Omental fat pad (tissue), 4 donors: Measurements from ENCODE around the gene NSD1. TPM values are rescaled to one million over a fixed set of nuclear protein-coding genes. Genes with fewer than 3 reads are reported as not detected.

Source experiments
- ATAC-seq: fragments of 150-250 bp; one replicate; pipeline ENCODE4 v1.9.1; 2016; ENCODE audit warnings: mild to moderate bottlenecking, moderate library complexity; ENCODE audit not compliant: low FRiP score
- DNase-seq: peaks from one replicate; pipeline ENCODE4 v3.0.0-alpha.2; 2019; ENCODE audit warnings: low spot score
- CTCF ChIP-seq, 3 donors: fragments of 450-650 bp; IDR thresholded peaks; one replicate each; pipeline ENCODE4 v1.5.1; 2016 to 2017; ENCODE audit warnings: antibody characterized with exemption in 3 of 3, mild to moderate bottlenecking in 3 of 3, moderate library complexity in 2 of 3
- total RNA-seq, 4 donors: library from RNA; depleted of rRNA; stranded (reverse); fragments of >200 nt; gene quantifications; one replicate each; pipeline ENCODE4 v1.1.0, GENCODE V29; 2016

Gene NSD1
- total RNA-seq, 4 donors from 2014 or later = 32.3 to 52.6 (median 36.1) TPM

DNA sequence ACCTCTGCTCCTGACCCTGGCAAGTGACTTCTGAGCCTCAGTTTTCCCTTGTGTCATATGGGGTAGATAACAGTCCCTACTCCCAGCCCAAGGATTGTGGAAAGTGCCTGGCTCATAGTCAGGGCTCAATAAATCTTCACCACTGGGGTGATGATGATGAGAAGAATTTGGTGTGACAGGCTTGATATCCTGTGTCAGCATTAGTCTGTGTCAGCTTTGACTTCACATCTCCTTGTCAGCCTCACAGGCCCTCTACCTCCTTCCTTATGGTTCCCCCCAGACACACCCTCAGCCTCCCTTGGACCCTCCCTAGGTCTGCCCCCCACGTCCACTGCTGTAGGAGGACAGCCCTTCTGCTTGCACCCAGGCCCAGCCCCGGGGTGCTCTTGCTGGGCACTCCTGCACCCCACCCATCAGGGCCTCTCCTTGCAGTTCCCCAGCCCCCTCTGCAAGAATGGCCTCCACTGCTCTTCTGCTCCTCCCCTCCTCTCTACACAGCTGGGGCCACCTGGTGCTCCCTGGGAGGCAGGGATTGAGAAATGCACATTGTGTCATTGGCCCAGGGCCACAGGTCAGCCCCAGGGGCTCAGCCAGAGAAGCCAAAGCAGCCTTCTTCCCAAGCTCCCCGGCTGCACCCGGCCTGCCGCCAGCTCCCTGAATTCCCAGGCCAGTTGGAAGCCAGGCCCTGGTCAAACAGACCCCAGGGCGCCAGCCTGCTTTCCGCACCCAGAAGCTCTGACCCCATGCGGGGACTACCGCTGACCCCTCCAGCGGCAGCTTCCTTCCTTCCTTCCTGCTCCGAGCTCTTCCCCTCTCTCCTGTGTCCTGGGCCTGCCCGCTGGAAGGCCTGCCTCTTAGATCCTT, 39.1 kb upstream of the NSD1 start:
- TF ChIP-seq CTCF (IDR thresholded peaks at IDR 0.05) = no peak
- no peak for DNase-seq
- no peak for ATAC-seq

DNA sequence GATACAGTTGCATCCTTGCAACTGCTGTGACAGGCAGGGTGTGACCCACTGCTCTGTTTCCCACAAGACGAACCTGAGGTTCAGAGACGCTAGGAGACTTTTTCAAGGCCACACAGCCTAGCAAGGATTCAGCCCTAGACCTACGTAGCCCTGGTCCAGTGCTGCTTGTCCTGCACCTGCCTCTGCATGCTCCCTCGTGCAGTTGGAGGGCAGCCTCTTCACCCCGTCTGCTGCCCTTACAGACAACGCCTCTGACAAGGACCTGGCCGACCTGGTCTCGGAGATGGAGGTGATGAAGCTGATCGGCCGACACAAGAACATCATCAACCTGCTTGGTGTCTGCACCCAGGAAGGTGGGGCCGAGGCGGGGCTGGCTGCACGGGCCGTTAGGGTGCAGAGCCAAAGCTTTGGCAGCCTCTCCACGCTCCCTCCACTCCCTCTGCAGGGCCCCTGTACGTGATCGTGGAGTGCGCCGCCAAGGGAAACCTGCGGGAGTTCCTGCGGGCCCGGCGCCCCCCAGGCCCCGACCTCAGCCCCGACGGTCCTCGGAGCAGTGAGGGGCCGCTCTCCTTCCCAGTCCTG, 38.4 kb upstream of the NSD1 start:
- ATAC-seq (no peak), DNase-seq (no peak)
- TF ChIP-seq CTCF (IDR thresholded peaks at IDR 0.05) = no peak

- ATAC-seq = no peak
- TF ChIP-seq CTCF (IDR thresholded peaks at IDR 0.05) = no peak
- DNase-seq = no peak
These were observed 37.2 kb upstream of the NSD1 start for GRCh38 chr5:177096162-177097015.

- TF ChIP-seq CTCF (IDR thresholded peaks at IDR 0.05) = no peak
- ATAC-seq (no peak), DNase-seq (no peak)
These were observed 36.3 kb upstream of the NSD1 start for GRCh38 chr5:177097016-177097985.

DNA sequence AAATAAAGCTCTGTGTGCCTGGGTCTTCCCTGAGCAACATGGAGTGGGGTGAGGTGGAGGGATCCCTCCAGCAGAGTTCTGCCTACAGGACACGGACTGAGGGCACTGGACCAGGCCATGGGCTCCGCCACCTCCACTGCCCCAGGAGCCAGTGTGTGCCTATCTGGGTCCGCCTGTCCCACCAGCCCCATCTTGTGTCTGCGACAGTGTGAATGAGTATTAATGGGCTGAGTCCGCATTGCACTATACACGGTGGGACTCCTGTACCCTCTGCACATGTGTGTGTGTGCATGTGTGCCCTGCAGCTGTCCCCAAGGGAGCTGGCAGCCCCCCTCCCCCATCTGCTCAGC, 35.5 kb upstream of the NSD1 start:
- no peak for TF ChIP-seq CTCF (IDR thresholded peaks at IDR 0.05)
- DNase-seq (no peak), ATAC-seq (no peak)

DNA sequence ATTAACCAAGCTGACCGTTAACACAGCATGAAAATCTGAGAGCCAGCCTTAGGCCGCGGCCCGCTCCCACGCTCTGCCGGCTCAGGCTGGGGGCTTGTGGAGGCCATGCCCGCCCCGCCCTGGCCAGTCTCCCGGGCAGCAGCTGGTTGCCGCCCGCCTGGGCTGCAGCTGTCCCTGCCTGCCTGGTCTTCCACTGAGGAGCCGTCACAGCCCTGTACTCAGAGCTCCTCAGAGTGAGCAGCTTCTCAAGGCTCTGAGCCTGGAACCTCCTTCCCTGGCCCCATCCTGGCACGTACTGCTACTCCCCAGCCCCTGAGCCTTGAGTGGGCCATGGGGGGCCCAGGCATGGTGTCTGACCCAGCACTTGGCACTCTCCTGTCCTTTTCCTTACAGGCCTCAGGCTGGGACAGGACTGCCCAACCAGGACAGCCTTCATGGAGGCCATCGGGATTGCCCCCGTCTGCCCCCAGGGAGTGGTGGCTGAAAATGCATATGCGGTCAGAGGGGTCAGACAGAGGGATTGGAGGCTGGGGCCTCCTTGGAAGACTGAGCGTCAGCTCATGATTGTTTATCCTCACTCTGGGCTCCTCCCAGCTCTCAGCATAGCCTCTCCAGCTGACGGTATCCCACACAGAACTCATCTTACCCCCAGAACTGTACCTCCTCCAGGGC, 35.0 kb upstream of the NSD1 start:
- ATAC-seq (no peak), DNase-seq (no peak)
- no peak for TF ChIP-seq CTCF (IDR thresholded peaks at IDR 0.05)
